Retinal pigment epithelial cell (primary cell): Measurements from ENCODE around the gene CERS5.

Experiments
- DNase-seq: peaks from one replicate; pipeline ENCODE4 v3.0.0-alpha.2; 2010; ENCODE audit warnings: low read depth
- H3K4me3 ChIP-seq: 2 replicates; pipeline ENCODE4 v1.5.1; 2011; ENCODE audit warnings: mild to moderate bottlenecking, low read length, control low read depth, moderate library complexity
- TF ChIP-seq, protein P1 (sequence below): conservative IDR thresholded peaks from 2 replicates; pipeline ENCODE4 v1.5.1; 2011; ENCODE audit warnings: low read depth, low read length, control low read depth, inconsistent platforms

The CERS5 gene, protein sequence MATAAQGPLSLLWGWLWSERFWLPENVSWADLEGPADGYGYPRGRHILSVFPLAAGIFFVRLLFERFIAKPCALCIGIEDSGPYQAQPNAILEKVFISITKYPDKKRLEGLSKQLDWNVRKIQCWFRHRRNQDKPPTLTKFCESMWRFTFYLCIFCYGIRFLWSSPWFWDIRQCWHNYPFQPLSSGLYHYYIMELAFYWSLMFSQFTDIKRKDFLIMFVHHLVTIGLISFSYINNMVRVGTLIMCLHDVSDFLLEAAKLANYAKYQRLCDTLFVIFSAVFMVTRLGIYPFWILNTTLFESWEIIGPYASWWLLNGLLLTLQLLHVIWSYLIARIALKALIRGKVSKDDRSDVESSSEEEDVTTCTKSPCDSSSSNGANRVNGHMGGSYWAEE

DNA sequence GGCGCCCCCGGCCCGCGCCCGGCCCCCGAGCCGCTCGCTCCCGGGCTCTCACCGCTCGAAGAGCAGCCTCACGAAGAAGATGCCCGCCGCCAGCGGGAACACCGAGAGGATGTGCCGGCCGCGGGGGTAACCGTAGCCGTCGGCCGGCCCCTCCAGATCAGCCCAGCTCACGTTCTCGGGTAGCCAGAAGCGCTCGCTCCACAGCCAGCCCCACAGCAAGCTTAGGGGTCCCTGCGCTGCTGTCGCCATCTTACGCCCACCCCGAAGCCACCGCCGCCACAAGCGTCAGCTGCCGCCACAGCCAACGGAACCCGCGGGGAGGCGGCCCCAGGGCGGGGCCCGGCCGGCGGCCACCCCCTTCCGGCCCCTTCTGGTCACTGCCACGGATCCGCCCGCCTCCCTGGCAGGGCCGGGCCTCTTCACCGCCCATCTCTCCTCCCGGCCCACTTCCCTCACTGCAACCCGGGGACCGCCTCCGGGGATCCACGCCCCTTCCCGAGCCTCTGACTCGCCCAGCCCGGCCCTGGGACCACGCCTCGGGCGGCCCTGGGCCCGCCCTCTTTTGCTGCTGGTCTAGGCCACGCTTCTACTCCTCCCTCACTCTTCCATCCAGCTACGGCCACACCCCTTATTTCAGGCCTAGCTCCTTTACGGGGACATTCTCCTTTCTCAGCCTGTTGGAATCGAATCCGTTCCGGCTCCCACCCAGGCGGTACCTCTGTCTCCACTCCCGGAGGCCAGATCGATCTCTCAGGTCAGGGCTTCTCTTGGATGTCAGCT is at the start of gene CERS5:
CERS5 (minus strand) TSS at position 321 of the 780 bp plus-strand sequence; CDS start at position 249, 72 bp downstream.
- TF ChIP-seq, protein P1, sequence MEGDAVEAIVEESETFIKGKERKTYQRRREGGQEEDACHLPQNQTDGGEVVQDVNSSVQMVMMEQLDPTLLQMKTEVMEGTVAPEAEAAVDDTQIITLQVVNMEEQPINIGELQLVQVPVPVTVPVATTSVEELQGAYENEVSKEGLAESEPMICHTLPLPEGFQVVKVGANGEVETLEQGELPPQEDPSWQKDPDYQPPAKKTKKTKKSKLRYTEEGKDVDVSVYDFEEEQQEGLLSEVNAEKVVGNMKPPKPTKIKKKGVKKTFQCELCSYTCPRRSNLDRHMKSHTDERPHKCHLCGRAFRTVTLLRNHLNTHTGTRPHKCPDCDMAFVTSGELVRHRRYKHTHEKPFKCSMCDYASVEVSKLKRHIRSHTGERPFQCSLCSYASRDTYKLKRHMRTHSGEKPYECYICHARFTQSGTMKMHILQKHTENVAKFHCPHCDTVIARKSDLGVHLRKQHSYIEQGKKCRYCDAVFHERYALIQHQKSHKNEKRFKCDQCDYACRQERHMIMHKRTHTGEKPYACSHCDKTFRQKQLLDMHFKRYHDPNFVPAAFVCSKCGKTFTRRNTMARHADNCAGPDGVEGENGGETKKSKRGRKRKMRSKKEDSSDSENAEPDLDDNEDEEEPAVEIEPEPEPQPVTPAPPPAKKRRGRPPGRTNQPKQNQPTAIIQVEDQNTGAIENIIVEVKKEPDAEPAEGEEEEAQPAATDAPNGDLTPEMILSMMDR: no peak
- peak within 1 kb of the TSS; percentile 85 for H3K4me3 ChIP-seq
- peak; percentile 96 for DNase-seq

DNA sequence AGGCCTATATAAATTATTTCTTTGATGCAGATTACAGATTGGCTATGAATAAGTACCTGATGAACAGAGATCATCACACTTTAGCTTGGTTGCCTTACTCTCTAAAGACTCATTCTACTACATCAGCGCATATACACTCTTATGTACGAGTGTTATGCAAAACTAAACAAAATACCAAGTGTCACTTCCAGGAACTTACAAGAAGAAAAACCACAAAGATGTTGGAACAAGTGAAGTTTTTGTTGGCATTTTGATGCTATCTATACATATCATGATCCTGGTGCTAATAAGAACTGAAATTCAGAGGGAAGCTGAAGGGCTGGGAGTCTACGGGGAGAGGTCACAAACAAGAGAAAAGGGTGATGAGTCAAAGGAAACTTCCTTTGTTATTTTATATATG is 47.9 kb upstream of the CERS5 start:
- no peak overlapping the region for H3K4me3 ChIP-seq
- DNase-seq: no peak
- TF ChIP-seq, protein P1: no peak

GRCh38 chr12:50214018-50214417 is 46.8 kb upstream of the CERS5 start:
- no peak for DNase-seq
- TF ChIP-seq, protein P1: no peak
- no peak overlapping the region for H3K4me3 ChIP-seq

- TF ChIP-seq, protein P1: no peak
- DNase-seq: no peak
- H3K4me3 ChIP-seq: no peak overlapping the region
Measured at GRCh38 chr12:50213439-50213838, 46.3 kb upstream of the CERS5 start.

GRCh38 chr12:50212071-50212467 is 44.9 kb upstream of the CERS5 start:
- no peak for DNase-seq
- TF ChIP-seq, protein P1: no peak
- H3K4me3 ChIP-seq: no peak overlapping the region

DNA sequence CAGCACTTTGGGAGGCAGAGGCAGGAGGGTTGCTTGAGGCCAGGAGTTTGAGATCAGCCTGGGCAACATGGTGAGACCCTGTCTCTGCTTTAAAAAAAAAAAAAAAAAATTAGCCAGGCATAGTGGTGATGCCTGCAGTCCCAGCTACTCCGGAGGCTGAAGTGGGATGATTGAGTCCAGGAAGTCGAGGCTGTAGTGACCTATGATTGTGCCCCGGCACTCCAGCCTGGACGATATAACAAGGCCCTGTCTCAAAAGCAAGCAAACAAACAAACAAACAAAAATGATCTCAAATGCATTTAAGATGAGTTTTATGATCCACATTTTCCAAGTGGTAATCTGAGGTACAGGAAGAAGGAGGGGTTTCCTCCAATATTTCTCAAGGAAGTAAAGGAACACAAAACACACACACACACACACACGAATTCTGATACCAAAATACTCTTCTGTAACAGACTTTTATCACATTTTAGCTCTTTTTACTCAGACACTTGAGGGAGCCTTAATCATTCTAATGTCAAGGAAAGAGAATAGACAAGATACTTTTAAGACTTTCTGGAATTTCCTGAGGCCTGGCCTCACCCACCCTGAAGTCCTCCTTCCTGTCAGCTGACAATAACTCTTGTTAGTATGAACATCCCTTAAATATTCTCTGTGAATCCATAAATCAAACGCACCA is 44.4 kb upstream of the CERS5 start:
- H3K4me3 ChIP-seq: no peak overlapping the region
- TF ChIP-seq, protein P1: no peak
- DNase-seq: no peak
